IPS DF 6.9 (cell line): ENCODE measurements around the gene CRB1.

ENCODE experiments used
- DNase-seq: peaks from one replicate; pipeline ENCODE4 v3.0.0-alpha.2; 2013; ENCODE audit warnings: low read depth, low spot score
- H3K27ac ChIP-seq: one replicate; pipeline ENCODE4 v1.5.1; 2013; ENCODE audit warnings: low read length, control low read depth
- H3K27me3 ChIP-seq: 2 replicates; pipeline ENCODE4 v1.6.1; 2013; ENCODE audit warnings: mild to moderate bottlenecking, low read length; ENCODE audit not compliant: control insufficient read depth, insufficient read depth
- H3K36me3 ChIP-seq: 2 replicates; pipeline ENCODE4 v1.6.1; 2013; ENCODE audit warnings: low read length; ENCODE audit not compliant: control insufficient read depth, insufficient read depth
- H3K4me1 ChIP-seq: 2 replicates; pipeline ENCODE4 v1.6.1; 2013; ENCODE audit warnings: low read length; ENCODE audit not compliant: control insufficient read depth, insufficient read depth
- H3K4me3 ChIP-seq: 2 replicates; pipeline ENCODE4 v1.5.1; 2013; ENCODE audit warnings: mild to moderate bottlenecking, low read length
- H3K9me3 ChIP-seq: 2 replicates; pipeline ENCODE4 v1.6.1; 2013; ENCODE audit warnings: low read length, inconsistent platforms; ENCODE audit not compliant: control insufficient read depth, insufficient read depth
- WGBS: extraction: QIAGEN DNeasy Blood & Tissue Kit; methylation state at CpG from one replicate; pipeline ENCODE4 v1.1.7; 2013; ENCODE audit warnings: mixed read lengths, missing lambda C conversion rate; ENCODE audit not compliant: insufficient read length, insufficient coverage; 5-methylcytosine and 5-hydroxymethylcytosine counted together

The CRB1 gene

GRCh38 chr1:197252973-197253372 lies 15.1 kb upstream of the CRB1 start:
- 100% methylated on average over 1 of the region's 4 CpGs for WGBS
- H3K27me3 ChIP-seq = no peaks in the 10 kb centered on the region
- no peaks in the 10 kb centered on the region for H3K4me1 ChIP-seq
- H3K4me3 ChIP-seq = no peak overlapping the region
- no peak overlapping the region for H3K27ac ChIP-seq
- H3K9me3 ChIP-seq = no peaks in the 10 kb centered on the region
- DNase-seq = no peak
- H3K36me3 ChIP-seq = no peaks in the 10 kb centered on the region

- no peaks in the 10 kb centered on the region for H3K4me1 ChIP-seq
- H3K9me3 ChIP-seq = no peaks in the 10 kb centered on the region
- no peak overlapping the region for H3K27ac ChIP-seq
- no peak for DNase-seq
- no peaks in the 10 kb centered on the region for H3K27me3 ChIP-seq
- WGBS = no CpG with 5 or more reads among the region's 1 CpG
- H3K4me3 ChIP-seq = no peak overlapping the region
- H3K36me3 ChIP-seq = no peaks in the 10 kb centered on the region
Observed at GRCh38 chr1:197254866-197255265, 13.2 kb upstream of the CRB1 start.

- H3K36me3 ChIP-seq = no peaks in the 10 kb centered on the region
- H3K27ac ChIP-seq = no peak overlapping the region
- H3K4me1 ChIP-seq = no peaks in the 10 kb centered on the region
- no peaks in the 10 kb centered on the region for H3K27me3 ChIP-seq
- whole genome bisulfite sequencing = no CpG with 5 or more reads among the region's 1 CpG
- no peak overlapping the region for H3K4me3 ChIP-seq
- no peak for DNase-seq
- H3K9me3 ChIP-seq = no peaks in the 10 kb centered on the region
Observed at GRCh38 chr1:197264936-197265567, 3.0 kb upstream of the CRB1 start.

GRCh38 chr1:197269053-197269452 lies 1.0 kb downstream of the CRB1 start:
- Histone ChIP-seq H3K27ac (no peak overlapping the region), H3K27me3 (no peaks in the 10 kb centered on the region), H3K4me1 (no peaks in the 10 kb centered on the region), H3K4me3 (no peak overlapping the region), H3K36me3 (no peaks in the 10 kb centered on the region), H3K9me3 (no peaks in the 10 kb centered on the region)
- WGBS = no CpG with 5 or more reads among the region's 6 CpGs
- no peak for DNase-seq

- H3K27ac ChIP-seq = no peak overlapping the region
- no peaks in the 10 kb centered on the region for H3K36me3 ChIP-seq
- no peak overlapping the region for H3K4me3 ChIP-seq
- no peaks in the 10 kb centered on the region for H3K4me1 ChIP-seq
- no peak for DNase-seq
- no peaks in the 10 kb centered on the region for H3K27me3 ChIP-seq
- H3K9me3 ChIP-seq = no peaks in the 10 kb centered on the region
Observed at GRCh38 chr1:197272791-197273190, 4.7 kb downstream of the CRB1 start.

- Histone ChIP-seq H3K27ac (no peak overlapping the region), H3K36me3 (no peaks in the 10 kb centered on the region), H3K9me3 (no peaks in the 10 kb centered on the region), H3K4me1 (no peaks in the 10 kb centered on the region), H3K27me3 (no peaks in the 10 kb centered on the region), H3K4me3 (no peak overlapping the region)
- no peak for DNase-seq
- no CpG with 5 or more reads among the region's 3 CpGs for WGBS
Observed at GRCh38 chr1:197277166-197277565, 9.1 kb downstream of the CRB1 start.

- WGBS = no CpG with 5 or more reads among the region's 3 CpGs
- Histone ChIP-seq H3K27ac (no peak overlapping the region), H3K4me1 (no peaks in the 10 kb centered on the region), H3K4me3 (no peak overlapping the region), H3K36me3 (no peaks in the 10 kb centered on the region), H3K9me3 (no peaks in the 10 kb centered on the region), H3K27me3 (no peaks in the 10 kb centered on the region)
- DNase-seq = no peak
Observed at GRCh38 chr1:197284325-197284724, 16.3 kb downstream of the CRB1 start.

- Histone ChIP-seq H3K27ac (no peak overlapping the region), H3K27me3 (no peaks in the 10 kb centered on the region), H3K36me3 (no peaks in the 10 kb centered on the region), H3K4me1 (no peaks in the 10 kb centered on the region), H3K9me3 (no peaks in the 10 kb centered on the region), H3K4me3 (no peak overlapping the region)
- DNase-seq = no peak
- no CpG with 5 or more reads among the region's 2 CpGs for WGBS
Observed at GRCh38 chr1:197284966-197285365, 16.9 kb downstream of the CRB1 start.

GRCh38 chr1:197285526-197286205 lies 17.6 kb downstream of the CRB1 start:
- Histone ChIP-seq H3K9me3 (no peaks in the 10 kb centered on the region), H3K4me1 (no peaks in the 10 kb centered on the region), H3K4me3 (no peak overlapping the region), H3K27ac (no peak overlapping the region), H3K36me3 (no peaks in the 10 kb centered on the region), H3K27me3 (no peaks in the 10 kb centered on the region)
- WGBS = no CpG with 5 or more reads among the region's 4 CpGs
- DNase-seq = no peak

GRCh38 chr1:197286634-197287033 lies 18.6 kb downstream of the CRB1 start:
- no peak overlapping the region for H3K4me3 ChIP-seq
- no peak overlapping the region for H3K27ac ChIP-seq
- H3K4me1 ChIP-seq = no peaks in the 10 kb centered on the region
- H3K36me3 ChIP-seq = no peaks in the 10 kb centered on the region
- H3K9me3 ChIP-seq = no peaks in the 10 kb centered on the region
- H3K27me3 ChIP-seq = no peaks in the 10 kb centered on the region
- no peak for DNase-seq
- no CpG with 5 or more reads among the region's 1 CpG for WGBS

- no peaks in the 10 kb centered on the region for H3K4me1 ChIP-seq
- WGBS = no CpG with 5 or more reads among the region's 4 CpGs
- no peaks in the 10 kb centered on the region for H3K36me3 ChIP-seq
- H3K4me3 ChIP-seq = no peak overlapping the region
- H3K27me3 ChIP-seq = no peaks in the 10 kb centered on the region
- no peak for DNase-seq
- no peak overlapping the region for H3K27ac ChIP-seq
- H3K9me3 ChIP-seq = no peaks in the 10 kb centered on the region
Observed at GRCh38 chr1:197287863-197288262, 19.8 kb downstream of the CRB1 start.
